Lower lobe of right lung (tissue), 2 donors: Measurements from ENCODE around the gene UCHL3. TPM values are rescaled to one million over a fixed set of nuclear protein-coding genes. Genes with fewer than 3 reads are reported as not detected.

ENCODE experiments used
- ATAC-seq, 2 donors: fragments of 200-7000 bp; cut with Tn5 transposase; one replicate each; pipeline ENCODE4 v1.9.1; 2020 to 2022; ENCODE audit warnings: mild to moderate bottlenecking in 2 of 2, moderate library complexity in 2 of 2
- DNase-seq: peaks from one replicate; pipeline ENCODE4 v3.0.0-alpha.2; 2020
- H3K27ac ChIP-seq: fragments of 200-600 bp; one replicate; pipeline ENCODE4 v1.8.0; 2022
- H3K27me3 ChIP-seq: fragments of 200-600 bp; one replicate; pipeline ENCODE4 v1.8.0; 2022; ENCODE audit warnings: low read depth
- H3K36me3 ChIP-seq: fragments of 200-600 bp; one replicate; pipeline ENCODE4 v1.8.0; 2022; ENCODE audit warnings: mild to moderate bottlenecking
- H3K4me1 ChIP-seq: fragments of 200-600 bp; one replicate; pipeline ENCODE4 v1.8.0; 2022
- H3K4me3 ChIP-seq: fragments of 200-600 bp; one replicate; pipeline ENCODE4 v1.8.0; 2022; ENCODE audit warnings: mild to moderate bottlenecking
- H3K9me3 ChIP-seq: fragments of 200-600 bp; one replicate; pipeline ENCODE4 v1.8.0; 2022
- intact Hi-C: fragments of 100-400 bp; cut with DNase I; formaldehyde crosslinking; loops from one replicate; pipeline ENCODE4 v1.11.0; 2022
- total RNA-seq: library from RNA; stranded (reverse); fragmentation: NEBNext Ultra II Directional; extraction: Animal tissue kit (Norgen Biotek cat#: 25700); gene quantifications from one replicate; pipeline ENCODE4 v1.2.1, GENCODE V29; 2021
- TF ChIP-seq, protein P1 (sequence below): fragments of 200-600 bp; IDR thresholded peaks from one replicate; pipeline ENCODE4 v1.8.0; 2022; ENCODE audit warnings: antibody characterized with exemption, mild to moderate bottlenecking
- donor health status: DM: no; HTN: yes; CAD: no; lungs with severe emphysema.

Gene UCHL3
- total RNA-seq, 1 donor from 2014 or later, result 14.0 TPM

DNA sequence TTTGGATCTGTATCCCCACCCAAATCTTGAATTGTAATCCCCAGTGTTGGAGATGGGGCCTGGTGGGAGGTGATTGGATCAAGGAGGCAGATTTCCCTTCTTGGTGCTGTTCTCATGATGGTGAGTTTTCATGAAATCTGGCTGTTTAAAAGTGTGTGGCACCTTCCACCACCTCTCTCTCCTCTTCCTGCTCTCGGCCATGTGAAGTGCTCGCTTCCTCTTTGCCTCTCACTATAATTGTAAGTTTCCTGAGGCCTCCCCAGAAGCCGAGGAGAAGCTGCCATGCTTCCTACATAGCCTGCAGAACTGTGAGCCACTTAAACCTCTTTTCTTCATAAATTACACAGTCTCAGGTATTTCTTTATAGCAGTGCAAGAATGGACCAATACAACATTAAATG, 27.6 kb upstream of the UCHL3 start:
- intact Hi-C loops, result no loop called here
- Histone ChIP-seq H3K27me3 (no peaks in the 10 kb centered on the region), H3K4me1 (no peaks in the 10 kb centered on the region), H3K27ac (no peak overlapping the region), H3K4me3 (no peak overlapping the region), H3K36me3 (peaks cover 13% of the 10 kb centered on the region), H3K9me3 (no peaks in the 10 kb centered on the region)
- ATAC-seq, result no peak
- TF ChIP-seq, protein P1, sequence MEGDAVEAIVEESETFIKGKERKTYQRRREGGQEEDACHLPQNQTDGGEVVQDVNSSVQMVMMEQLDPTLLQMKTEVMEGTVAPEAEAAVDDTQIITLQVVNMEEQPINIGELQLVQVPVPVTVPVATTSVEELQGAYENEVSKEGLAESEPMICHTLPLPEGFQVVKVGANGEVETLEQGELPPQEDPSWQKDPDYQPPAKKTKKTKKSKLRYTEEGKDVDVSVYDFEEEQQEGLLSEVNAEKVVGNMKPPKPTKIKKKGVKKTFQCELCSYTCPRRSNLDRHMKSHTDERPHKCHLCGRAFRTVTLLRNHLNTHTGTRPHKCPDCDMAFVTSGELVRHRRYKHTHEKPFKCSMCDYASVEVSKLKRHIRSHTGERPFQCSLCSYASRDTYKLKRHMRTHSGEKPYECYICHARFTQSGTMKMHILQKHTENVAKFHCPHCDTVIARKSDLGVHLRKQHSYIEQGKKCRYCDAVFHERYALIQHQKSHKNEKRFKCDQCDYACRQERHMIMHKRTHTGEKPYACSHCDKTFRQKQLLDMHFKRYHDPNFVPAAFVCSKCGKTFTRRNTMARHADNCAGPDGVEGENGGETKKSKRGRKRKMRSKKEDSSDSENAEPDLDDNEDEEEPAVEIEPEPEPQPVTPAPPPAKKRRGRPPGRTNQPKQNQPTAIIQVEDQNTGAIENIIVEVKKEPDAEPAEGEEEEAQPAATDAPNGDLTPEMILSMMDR, result no peak
- no peak for DNase-seq

DNA sequence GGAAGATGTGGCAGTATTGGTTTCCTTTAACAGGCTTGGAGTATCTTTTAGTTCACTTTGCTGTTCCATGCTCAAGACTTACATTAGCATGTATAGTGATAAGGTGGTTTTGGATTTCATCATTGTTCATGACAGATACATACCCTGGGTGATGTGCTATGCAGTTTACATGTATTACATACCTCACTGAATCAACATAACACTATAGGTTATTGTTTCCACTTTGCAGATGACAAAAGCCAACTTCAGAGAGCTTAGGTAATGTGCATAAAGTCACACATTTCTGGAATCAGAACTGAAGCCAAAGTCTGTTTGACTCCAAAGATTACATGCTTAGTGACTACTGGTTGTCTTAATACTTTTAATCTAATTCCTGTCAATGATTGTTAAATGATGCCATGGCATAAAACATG, 19.0 kb upstream of the UCHL3 start:
- H3K4me1 ChIP-seq, result no peaks in the 10 kb centered on the region
- no peak for DNase-seq
- no peak overlapping the region for H3K4me3 ChIP-seq
- no peaks in the 10 kb centered on the region for H3K27me3 ChIP-seq
- H3K36me3 ChIP-seq, result peaks cover 44% of the 10 kb centered on the region
- intact Hi-C loops, result no loop called here
- H3K9me3 ChIP-seq, result no peaks in the 10 kb centered on the region
- TF ChIP-seq, protein P1, result no peak
- no peak for ATAC-seq
- no peak overlapping the region for H3K27ac ChIP-seq

DNA sequence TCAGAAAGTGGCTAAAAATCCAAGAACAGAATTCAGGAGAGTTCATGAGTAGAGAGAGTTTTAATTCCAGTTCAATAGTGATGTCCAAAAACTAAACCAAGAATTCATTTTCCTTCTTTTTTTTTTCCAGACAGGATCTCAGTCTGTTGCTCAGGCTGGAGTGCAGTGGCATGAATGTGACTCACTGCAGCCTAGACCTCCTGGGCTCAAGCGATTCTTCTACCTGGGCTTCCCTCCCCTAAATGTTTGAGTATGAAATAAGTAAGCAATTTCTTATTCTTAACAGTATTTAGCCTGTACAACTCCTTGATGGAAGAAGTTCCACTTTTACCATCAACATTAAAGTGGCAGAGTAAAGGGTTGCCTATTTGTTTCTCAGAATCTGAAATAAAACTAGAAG, 15.7 kb upstream of the UCHL3 start:
- no peak for ATAC-seq
- Histone ChIP-seq H3K27me3 (no peaks in the 10 kb centered on the region), H3K9me3 (no peaks in the 10 kb centered on the region), H3K36me3 (peaks cover 27% of the 10 kb centered on the region), H3K4me1 (peaks cover 17% of the 10 kb centered on the region), H3K4me3 (no peak overlapping the region), H3K27ac (no peak overlapping the region)
- DNase-seq, result no peak
- TF ChIP-seq, protein P1, result no peak
- intact Hi-C loops, result no loop called here

DNA sequence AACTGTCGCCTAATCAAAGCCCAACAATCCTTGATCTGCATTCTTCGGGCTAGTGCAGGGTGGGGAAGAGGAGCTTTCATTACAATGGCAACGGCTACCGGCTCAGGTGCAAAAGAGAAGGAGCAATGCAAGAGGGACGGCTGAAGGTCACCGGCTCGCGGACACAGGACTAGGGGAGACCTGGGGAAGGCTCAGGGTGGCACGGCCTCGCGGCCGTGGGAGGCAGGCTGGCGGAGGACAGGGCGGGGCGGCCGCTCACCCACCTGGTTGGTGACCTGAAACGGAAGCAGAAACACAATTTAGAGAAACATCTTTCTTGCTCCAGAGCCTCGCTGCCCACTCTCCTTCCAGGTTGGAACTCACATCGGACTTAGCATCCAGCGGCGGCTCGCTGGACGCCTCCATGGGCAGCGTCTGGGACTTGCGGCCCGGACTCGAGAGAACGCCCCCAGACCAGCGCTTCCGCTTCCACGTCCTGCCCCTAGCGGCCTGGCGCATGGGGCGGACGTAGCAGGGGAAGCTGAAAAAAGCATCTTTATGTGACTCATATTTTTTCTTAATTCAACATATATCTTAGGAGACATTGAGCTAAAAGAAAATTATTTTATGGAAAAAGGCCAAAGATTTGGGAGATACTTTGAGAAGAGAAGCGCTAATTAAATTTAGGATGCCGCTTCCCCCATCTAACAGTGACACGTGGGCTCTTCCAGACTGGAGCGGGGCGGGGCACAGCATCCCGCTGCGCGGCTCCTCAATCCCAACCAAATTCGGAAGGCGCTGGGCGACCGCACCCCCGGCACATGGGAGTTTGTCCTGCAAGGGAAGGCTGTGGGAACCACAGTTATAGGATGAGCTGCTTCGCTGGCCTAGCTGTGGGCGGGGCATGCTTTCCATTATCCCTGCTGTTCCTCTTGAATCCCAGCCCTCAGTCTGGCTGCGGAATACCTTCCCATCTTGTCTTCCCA, 11.9 kb upstream of the UCHL3 start, which contains the start of gene COMMD6:
TSS of gene COMMD6 (minus strand) at position 441 of the 965 bp plus-strand sequence. CDS start at position 405, 36 bp downstream.
- no peaks in the 10 kb centered on the region for H3K27me3 ChIP-seq
- intact Hi-C loops, result no loop called here
- H3K36me3 ChIP-seq, result peaks cover 24% of the 10 kb centered on the region
- peak within 1 kb of the TSS; percentile 84 for H3K4me3 ChIP-seq
- ATAC-seq (peak; percentile 95 to 98), DNase-seq (peak; percentile 89)
- peak within 1 kb of the TSS; percentile 83 for H3K27ac ChIP-seq
- peaks cover 17% of the 10 kb centered on the region for H3K4me1 ChIP-seq
- TF ChIP-seq, protein P1, result peak; percentile 73
- H3K9me3 ChIP-seq, result no peaks in the 10 kb centered on the region

DNA sequence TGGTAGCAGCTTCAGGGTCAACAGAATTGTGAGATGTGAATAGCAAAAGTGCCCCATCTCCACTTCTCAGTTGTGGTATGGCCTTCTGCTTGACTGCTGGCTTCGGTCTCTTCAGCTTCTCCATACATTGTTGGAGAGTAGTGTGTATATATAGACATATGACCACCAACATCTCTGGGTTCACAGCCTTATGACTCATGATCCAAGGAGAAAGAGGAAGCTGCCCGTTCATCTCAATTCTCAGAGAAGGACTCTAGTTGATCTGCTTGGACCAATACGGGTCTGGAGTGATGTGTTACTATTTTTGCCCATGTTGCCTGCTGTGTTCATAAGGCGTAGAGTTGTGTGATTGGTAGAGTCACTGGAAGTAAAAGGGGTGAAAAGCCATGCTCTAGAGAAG, 8.3 kb upstream of the UCHL3 start:
- intact Hi-C loops, result no loop called here
- DNase-seq (no peak), ATAC-seq (peak in 1 of 2 donors; percentile 37)
- no peaks in the 10 kb centered on the region for H3K36me3 ChIP-seq
- TF ChIP-seq, protein P1, result no peak
- H3K9me3 ChIP-seq, result no peaks in the 10 kb centered on the region
- H3K27ac ChIP-seq, result no peak overlapping the region
- no peaks in the 10 kb centered on the region for H3K27me3 ChIP-seq
- peaks cover 18% of the 10 kb centered on the region for H3K4me1 ChIP-seq
- no peak overlapping the region for H3K4me3 ChIP-seq
